HL-60/S4 (cell line): Measurements from ENCODE around the gene TSC22D2.
"Not testable (repeated sequence)": the region's sequence is repeated elsewhere in the genome, so short reads cannot be mapped to it uniquely, and the experiment has no call there.

Experiments
- in situ Hi-C: fragments of 300-500 bp; cut with MboI; formaldehyde crosslinking; loops from 2 replicates; pipeline ENCODE4 v1.14.3; 2022; ENCODE audit warnings: low sequenced_read_pairs

The TSC22D2 gene

DNA sequence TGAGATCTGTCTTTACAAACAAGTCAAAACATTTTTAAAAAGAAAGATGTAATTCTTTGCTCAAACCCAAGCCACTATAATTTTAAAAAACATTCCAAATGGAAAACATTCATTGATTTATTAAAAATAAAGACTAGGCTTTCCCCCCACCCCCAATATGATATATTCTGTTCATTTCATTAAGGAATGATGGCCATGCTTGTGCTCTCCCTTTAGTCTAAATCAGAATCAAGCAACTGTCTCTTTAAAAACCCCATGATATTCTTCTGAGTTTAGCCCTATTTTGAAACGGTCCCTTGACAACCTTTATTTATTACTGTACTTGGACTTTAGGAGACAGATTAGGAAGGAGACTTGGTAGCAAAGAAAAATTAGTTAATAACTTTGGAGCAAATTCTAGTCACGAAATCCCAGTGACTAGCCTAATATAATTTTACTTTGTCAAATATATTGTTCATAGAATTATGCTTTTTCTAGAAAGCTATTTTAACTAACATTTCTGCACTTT, 38.4 kb downstream of the TSC22D2 start:
- in situ Hi-C loops: no loop called here

DNA sequence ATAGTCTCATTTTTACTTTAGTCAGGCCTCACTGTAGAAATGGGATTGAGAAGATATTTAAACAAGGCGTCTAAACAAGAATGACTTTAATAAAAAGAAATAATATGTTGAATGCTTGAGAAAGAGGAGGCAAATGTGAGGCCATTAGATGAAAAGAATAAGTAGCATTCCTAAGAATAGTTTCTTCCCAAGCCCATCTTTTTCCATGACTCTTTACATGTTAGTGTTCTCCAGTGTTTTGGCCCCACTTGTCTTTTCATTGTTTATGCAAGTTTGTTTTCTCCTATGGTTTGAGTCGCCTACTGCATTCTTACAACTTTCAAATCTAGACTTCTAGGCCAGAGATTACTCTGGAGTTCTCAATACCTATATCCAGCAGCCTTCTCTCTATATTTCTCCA, 39.0 kb downstream of the TSC22D2 start:
- in situ Hi-C loops: no loop called here

DNA sequence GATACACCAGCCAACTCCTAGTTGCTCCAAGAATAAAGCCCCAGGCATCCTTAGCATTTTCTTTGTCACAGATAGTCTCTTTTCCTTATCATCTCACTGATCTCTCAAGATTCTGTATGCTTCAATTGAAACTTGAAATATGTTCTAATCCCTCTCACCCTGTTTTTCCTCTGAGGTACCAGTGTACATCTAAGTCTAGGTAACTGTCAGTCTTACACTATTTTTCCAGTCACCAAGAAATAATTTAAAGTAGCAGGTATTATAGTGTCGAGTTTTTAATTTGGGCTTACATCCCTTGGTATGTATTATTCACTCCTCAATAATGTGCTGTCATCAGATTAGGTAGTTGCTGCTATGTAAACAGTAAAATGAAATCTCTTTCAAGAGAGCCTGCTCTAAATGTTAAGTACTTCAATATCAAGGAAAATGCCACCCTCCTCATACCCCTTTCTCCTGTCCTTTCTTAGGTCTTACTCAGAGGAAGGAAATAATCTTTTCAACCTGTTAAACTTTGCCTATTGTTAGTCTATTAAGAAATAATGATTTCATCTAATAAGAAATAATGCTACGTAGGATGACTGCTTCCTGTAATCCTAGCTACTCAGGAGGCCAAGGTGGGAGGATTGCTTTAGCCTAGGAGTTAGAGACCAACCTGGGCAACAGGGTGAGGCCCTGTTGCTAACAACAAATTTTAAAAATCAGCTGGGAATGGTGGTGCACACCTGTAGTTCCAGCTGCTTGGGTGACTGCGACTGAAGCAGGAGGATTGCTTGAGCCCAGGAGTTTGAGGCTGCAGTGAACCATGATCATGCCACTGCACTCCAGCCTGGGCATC, 39.8 kb downstream of the TSC22D2 start:
- in situ Hi-C loops: no loop called here

DNA sequence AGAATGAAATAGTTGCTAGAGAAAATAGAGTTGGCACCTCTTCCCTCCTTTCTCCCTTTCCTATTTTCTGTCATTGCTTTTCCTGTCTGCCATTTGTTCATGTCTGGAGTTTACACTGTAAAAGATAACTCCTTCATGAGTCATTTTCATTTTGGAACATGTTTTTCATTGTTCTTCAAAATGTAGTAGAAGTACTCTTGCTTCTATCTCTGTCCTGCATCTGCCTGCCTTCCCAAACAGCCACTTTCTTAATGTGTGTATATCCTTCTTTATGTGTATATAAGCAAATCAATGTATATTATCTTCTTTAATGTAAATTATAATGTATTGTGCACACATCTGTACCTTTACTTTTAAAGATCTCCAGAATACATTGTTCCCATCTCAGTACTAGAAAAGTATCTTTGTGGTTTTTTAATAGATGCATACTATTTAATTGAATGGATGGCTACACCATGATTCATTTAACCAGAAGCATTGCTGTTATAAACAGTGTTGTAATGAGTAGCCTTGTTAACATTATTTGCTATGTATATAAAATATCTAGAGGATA, 41.1 kb downstream of the TSC22D2 start:
- in situ Hi-C loops: no loop called here

DNA sequence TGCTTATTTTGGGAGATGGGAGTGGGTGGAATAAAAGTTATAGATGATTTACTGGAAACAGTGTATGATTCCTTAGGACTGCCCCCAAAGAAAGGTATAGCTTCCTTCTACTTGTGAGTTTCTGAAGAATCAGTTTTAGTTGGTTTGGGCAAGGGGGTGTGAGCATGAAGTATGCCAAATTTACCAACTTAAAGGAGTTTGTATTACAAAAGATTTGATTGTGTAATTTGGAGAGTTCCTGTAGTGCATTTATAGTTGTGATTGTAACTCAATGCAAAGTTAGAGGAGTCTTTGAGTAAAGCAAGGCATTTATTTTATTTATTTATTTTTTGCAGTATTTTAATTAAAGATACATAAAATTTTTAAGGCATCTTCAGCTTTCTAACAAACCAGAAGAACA, 42.8 kb downstream of the TSC22D2 start:
- in situ Hi-C loops: no loop called here

DNA sequence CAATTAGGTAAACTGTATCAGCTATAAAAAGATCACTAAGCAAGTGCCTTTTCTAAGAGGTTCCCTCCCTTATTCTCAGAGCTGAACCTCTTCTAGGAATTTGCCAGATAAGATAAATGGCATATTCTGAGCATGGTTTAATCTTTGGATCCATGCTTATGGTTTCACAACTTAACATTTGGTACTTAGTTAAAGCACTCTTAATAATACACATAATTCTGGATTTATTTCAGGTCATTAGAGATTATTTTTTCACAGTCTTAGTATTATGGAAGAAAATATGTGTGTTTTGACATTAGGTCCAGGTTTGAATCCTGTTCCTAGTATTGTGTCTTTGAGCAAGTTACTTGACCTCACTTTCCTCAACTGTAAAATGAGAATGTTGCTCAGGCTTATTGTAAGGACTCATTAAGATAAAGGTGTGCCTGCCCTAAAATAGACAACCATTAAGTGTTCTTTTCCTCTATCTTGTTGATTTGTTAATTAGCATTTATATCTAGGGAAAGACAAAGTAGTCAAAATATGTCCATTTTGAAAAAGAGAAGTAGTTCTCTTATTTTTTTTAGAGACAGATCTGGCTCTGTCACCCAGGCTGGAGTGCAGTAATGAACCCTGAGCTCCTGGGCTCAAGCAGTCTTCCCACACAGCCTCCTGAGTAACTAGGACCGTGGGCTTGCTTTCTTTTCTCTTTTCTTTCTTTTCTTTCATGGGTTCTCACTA, 43.4 kb downstream of the TSC22D2 start:
- in situ Hi-C loops: no loop called here

DNA sequence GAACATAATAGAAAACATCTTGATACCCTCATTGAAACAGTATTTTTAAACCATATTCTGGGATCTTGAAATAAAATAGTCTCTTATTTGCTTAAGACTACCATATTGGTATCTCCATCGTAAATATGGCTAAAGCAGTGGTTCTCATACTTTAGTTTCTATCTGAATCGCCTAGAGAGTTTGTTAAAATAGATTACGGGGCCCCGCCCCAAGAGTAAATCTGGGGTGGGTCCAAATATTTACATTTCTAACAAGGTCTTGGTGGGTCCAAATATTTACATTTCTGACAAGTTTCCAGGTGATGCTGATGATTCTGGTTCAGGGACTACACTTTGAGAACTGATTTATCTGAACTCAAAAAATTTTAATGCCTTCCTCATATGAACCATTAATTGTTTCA, 45.3 kb downstream of the TSC22D2 start:
- in situ Hi-C loops: no loop called here

DNA sequence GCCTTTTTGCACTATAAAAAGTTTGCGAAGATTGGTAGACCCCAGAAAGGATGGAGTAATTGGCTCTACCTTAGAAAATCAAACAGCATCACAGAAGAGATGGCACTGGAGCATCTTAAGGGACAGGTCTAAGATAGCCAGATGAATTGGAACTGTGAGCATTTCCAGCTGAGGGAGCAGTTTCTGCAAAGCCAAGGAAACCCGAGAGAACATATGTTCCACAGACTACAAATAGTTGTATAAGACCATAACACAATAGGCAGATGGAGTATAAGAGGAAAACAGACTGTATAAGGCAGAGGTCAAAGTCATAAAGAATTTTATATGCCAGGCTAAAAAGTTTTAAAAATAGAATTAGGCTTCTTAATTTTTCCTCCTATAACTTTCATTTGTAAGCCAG, 46.0 kb downstream of the TSC22D2 start:
- in situ Hi-C loops: no loop called here

DNA sequence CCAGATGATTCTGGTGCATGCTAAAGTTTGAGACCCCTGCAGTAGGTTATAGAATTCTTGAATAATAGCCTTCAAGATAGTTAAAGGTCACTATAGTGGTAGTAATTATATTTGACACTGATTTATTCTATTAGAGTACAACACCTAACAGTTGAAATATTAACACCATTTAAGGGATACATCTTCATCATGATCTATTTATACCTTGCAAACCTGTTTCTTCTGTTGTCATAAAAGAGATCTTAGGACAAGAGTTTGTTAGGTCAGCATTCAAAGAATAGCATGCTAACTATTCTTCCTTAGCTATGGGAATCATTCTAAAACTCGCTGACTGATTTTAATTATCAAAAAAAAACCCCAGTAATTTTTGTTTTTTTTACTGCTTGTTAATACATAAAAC, 46.5 kb downstream of the TSC22D2 start:
- in situ Hi-C loops: no loop called here

DNA sequence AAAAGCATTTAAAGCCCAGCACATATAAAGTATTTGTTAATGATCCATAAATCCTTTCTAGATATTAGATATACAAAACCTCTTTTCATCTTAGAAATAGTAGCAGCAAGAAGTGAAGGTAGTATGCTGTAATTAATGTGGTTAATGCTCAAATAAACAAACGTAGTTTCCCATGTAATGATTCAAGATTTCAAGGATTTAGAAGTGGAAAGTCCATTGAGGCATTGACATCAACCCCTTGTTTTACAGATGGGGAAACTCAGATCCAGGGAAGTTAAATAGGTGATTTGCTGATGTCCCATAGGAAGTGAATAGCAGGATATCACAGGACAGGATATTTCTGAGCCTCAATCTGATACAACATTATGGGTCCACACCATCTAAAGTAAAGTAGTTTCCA, 47.2 kb downstream of the TSC22D2 start:
- in situ Hi-C loops: no loop called here

DNA sequence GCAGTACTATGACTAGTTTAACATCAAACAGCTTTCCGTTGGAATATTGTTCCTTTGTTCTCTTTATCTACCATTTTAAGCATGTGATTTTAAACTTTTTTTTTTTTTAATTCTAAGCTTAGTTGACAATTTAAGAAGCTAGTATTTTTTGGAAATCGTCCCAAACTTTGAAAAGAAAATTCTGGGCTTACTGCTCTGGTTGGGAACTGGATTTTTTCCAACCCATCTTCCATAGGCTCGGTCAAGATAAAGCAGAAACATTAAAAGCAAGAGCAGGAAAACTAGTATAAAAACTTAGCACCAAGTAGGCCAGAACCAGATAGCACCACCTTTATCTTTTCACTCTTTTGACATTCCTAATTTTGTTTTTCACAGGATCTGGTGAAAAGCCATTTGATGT, 49.9 kb downstream of the TSC22D2 start:
- in situ Hi-C loops: no loop called here

DNA sequence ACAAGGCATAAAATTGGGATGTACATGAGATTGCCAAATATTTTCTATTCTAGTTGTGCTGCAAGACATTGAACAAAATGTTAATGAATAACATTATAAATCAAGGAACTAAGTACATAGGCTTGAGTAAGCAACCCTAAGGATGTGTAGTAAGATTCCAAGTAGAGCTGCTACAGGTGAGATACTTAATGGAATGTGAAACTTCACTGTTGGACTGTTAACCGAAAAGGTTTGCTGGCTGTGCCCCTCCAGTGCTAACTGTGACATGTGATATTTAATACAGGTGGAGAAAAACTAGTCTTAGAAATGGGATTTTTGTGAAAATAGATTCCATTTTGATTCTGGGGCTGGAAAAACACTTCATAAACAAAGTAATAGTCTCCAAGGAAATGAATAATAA, 52.4 kb downstream of the TSC22D2 start:
- in situ Hi-C loops: no loop called here

DNA sequence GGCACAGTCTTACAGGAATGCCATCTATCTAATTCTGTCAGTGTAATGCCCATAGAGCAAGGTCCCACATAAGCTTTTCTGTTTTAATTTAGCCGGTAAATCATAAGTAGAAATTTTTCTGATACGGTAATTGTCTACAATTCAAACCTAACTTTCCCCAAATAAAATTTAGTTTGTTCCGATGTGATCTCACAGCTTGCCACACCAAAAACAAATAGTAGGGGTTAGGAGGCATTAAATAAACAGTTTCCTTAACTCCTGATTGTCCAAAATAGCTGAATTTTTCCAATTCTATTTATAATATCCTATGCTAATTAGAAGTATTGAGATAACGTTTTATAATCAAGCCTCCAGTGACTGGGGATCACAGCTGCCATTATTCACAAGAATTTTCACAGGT, 53.3 kb downstream of the TSC22D2 start:
- in situ Hi-C loops: no loop called here

DNA sequence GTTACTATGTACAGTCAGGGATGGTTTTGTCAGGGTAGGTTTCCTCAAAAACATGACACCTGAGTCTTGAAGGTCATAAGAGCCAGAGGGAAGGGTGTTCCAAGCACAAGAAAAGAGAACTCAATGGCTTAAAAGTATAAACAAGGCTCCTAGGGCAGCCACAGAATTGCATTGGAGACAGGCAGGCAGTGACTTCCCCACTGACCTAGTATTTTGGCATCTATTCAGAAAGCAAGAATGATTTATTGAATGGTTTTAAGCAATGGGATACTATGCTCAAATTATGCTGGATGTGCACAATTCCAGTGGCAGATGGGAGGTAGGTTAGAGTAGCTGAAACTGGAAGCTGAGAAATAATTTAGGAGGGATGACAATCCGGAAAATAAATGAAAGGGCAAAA, 54.0 kb downstream of the TSC22D2 start:
- in situ Hi-C loops: no loop called here

DNA sequence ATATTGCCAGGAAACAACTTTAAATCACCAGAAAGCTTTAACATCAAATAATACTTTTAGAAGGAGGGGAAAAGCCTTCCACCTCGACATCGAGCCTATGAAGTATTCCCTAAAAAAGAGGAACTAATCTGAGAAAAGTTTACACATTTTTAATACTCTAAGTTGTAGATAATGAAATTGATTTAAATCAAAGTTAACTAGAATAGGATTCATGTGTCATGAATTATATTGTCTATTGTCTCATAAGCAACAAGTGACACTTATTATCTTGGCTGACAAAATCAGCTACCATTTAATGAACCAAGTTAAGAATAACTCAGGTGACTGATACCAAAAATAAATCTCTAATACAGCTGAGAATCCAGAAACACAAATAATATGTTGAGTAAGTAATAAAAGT, 56.6 kb downstream of the TSC22D2 start:
- in situ Hi-C loops: no loop called here

DNA sequence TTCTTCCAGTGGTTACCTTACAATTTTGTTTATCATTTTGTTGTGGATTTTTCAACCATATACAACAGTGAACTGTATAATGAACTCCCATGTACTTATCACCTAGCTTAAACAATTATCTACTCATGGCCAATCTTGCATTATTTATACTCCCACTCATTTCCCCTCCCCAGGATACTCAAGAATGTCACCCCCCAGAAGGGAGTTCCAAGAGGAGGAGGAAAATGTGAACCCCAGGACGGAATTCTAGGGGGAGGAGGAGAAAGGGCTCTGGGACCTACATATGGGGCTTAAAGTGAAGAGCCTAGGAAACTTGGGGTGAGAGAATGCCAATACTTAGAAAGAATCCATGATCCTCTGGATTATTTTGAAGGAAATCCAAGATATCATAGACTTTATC, 59.3 kb downstream of the TSC22D2 start:
- in situ Hi-C loops: no loop called here

DNA sequence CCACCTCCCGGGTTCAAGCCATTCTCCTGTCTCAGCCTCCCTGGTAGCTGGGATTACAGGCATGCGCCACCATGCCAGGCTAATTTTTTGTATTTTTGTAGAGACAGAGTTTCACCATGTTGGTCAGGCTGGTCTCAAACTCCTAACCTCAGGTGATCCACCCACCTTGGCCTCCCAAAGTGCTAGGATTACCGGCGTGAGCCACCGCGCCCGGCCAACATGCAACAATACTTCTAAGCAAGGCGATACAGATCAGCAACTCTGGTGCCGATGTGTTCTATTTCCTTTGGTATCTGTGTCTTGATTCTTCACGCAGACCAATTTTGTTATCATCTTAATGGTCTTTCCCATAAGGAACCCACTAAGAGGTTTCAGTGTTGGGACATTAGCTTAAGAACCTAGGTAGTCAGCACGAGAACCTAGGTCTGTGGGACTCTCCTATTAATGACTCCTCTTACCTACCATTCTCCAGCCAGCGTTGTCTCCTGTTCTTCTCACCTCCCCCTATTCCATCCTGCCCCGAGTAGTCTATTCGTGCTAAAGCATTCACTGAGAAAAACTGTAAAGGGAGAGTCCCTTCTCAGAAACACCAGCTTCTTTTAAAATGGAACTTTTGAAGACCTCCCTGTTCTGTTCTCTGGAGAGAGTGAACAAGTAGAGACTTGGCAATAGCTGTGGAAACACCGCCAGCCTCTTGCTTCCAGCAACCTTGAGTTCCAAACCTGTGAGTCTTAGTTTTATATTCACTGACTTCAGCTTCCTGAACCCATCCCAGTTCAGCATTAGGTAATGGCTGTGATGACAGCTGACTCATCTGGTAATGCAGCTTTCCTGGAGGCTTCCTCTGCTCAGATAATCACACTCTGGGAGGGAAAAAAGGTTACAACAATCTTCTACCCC, 61.2 kb downstream of the TSC22D2 start:
- in situ Hi-C loops: no loop called here

DNA sequence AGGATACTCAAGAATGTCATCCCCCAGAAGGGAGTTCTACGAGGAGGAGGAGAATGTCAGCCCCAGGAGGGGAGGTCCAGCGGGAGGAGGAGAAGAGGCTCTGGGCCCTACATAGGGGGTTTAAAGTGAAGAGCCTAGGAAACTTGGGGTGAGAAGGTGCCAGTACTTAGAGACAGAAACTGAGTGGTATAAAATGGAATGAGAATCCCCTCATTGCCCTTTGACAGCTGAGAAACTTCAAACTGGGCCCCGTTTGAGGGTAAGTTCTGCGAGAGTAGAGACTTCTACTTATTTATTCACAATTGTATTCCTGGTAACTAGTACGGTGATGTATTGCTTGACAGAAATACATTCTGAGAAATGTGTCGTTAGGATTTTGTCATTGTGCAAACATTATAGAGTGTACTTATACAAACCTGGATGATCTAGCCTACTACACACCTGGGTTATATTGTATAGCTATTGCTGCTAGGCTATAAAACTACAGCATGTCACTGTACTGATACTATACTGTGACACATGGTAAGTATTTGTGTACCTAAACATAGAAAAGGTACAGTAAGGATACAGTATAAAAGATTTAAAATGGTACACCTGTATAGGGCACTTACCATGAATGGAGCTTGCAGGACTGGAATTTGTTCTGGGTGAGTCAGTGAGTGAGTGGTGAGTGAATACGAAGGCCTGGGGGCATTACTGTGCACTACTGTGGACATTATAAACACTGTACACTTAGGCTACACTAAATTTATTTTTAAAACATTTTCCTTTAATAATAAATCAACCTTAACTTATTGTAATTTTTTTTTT, 62.0 kb downstream of the TSC22D2 start:
- in situ Hi-C loops: no loop called here

DNA sequence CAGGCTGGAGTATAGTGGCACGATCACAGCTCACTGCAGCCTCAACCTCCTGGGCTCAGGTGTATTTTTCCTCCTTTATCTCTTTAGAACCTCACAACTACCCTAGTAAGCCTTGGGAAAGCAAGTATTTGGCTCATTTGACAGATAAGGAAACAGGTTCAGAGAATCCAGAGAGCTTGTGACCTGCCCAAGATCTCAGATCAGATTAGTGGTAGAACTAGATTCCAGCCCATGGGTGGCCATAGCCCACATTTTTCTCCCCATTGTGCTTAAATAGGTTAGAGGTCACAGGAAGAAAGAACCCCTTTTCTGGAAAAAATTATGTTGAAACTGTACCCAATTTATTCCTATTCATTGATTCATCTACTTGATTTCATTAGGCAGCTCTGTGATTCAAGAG, 64.3 kb downstream of the TSC22D2 start:
- in situ Hi-C loops: no loop called here

DNA sequence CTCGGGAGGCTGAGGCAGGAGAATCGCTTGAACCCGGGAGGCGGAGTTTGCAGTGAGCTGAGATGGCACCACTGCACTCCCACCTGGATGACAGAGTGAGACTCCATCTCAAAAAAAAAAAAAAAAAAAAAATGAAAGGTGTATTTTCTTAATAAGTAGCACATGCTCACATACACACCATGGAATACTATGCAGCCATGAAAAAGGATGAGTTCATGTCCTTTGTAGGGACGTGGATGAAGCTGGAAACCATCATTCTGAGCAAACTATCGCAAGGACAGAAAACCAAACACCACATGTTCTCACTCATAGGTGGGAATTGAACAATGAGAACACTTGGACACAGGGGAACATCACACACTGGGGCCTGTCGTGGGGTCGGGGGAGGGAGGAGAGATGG, 65.1 kb downstream of the TSC22D2 start:
- in situ Hi-C loops: not testable (repeated sequence)
